Measurements from ENCODE around the gene TLK1.

Gene TLK1

GRCh38 chr2:171160119-171160955 lies at the start of gene TLK1:
Gene TLK1 (minus strand): TSS chr2:171160893. CDS start chr2:171160428, 465 bp downstream.
- DNase-seq (ENCODE audit: low read depth): peak; percentile 72

GRCh38 chr2:171210216-171210863 lies 49.6 kb upstream of the TLK1 start:
- no peak for DNase-seq (ENCODE audit: low read depth)

GRCh38 chr2:171208657-171209056 lies 48.0 kb upstream of the TLK1 start:
- no peak for DNase-seq (ENCODE audit: low read depth)

- no peak for DNase-seq (ENCODE audit: low read depth)
These were observed 45.9 kb upstream of the TLK1 start for GRCh38 chr2:171206422-171207115.

- DNase-seq (ENCODE audit: low read depth): peak; percentile 13
These were observed 44.9 kb upstream of the TLK1 start for GRCh38 chr2:171205551-171205950.

- DNase-seq (ENCODE audit: low read depth): no peak
These were observed 41.1 kb upstream of the TLK1 start for GRCh38 chr2:171201767-171202166.

GRCh38 chr2:171201271-171201670 lies 40.6 kb upstream of the TLK1 start:
- DNase-seq (ENCODE audit: low read depth): no peak

GRCh38 chr2:171200469-171200868 lies 39.8 kb upstream of the TLK1 start:
- no peak for DNase-seq (ENCODE audit: low read depth)

- no peak for DNase-seq (ENCODE audit: low read depth)
These were observed 30.3 kb upstream of the TLK1 start for GRCh38 chr2:171191021-171191420.

GRCh38 chr2:171187819-171188218 lies 27.1 kb upstream of the TLK1 start:
- DNase-seq (ENCODE audit: low read depth): no peak

- peak; percentile 12 for DNase-seq (ENCODE audit: low read depth)
These were observed 26.5 kb upstream of the TLK1 start for GRCh38 chr2:171187177-171187576.

- DNase-seq (ENCODE audit: low read depth): peak; percentile 89
These were observed 25.2 kb upstream of the TLK1 start for GRCh38 chr2:171185941-171186340.

- no peak for DNase-seq (ENCODE audit: low read depth)
These were observed 24.6 kb upstream of the TLK1 start for GRCh38 chr2:171185165-171185818.

- no peak for DNase-seq (ENCODE audit: low read depth)
These were observed 20.7 kb upstream of the TLK1 start for GRCh38 chr2:171181064-171182049.

GRCh38 chr2:171180229-171180930 lies 19.7 kb upstream of the TLK1 start:
- no peak for DNase-seq (ENCODE audit: low read depth)

- DNase-seq (ENCODE audit: low read depth): no peak
These were observed 18.3 kb upstream of the TLK1 start for GRCh38 chr2:171178993-171179392.

GRCh38 chr2:171176516-171176915 lies 15.8 kb upstream of the TLK1 start:
- no peak for DNase-seq (ENCODE audit: low read depth)

- DNase-seq (ENCODE audit: low read depth): no peak
These were observed 13.4 kb upstream of the TLK1 start for GRCh38 chr2:171174075-171174474.

GRCh38 chr2:171173087-171173486 lies 12.4 kb upstream of the TLK1 start:
- peak; percentile 41 for DNase-seq (ENCODE audit: low read depth)

- no peak for DNase-seq (ENCODE audit: low read depth)
These were observed 11.1 kb upstream of the TLK1 start for GRCh38 chr2:171171808-171172207.
